ENCODE data around the gene PMM2.
"Not testable (repeated sequence)": the region's sequence is repeated elsewhere in the genome, so short reads cannot be mapped to it uniquely, and the experiment has no call there.

Gene PMM2

GRCh38 chr16:8826278-8826879 is 28.7 kb downstream of the PMM2 start:
- no peaks in the 10 kb centered on the region for H3K4me1 ChIP-seq (ENCODE audit: control insufficient read depth in 1 of 2, insufficient read depth in 1 of 2, low read depth in 1 of 2, low read length in 1 of 2)
- H3K27ac ChIP-seq = no peak overlapping the region
- H3K36me3 ChIP-seq = peaks cover 8% of the 10 kb centered on the region
- H3K9me3 ChIP-seq = no peaks in the 10 kb centered on the region
- H3K4me3 ChIP-seq (ENCODE audit: low read depth in 1 of 2, low read length in 1 of 2) = no peak overlapping the region
- H3K27me3 ChIP-seq = no peaks in the 10 kb centered on the region
- TF ChIP-seq CTCF (IDR thresholded peaks at IDR 0.05) = no peak

GRCh38 chr16:8828541-8829165 is 31.0 kb downstream of the PMM2 start:
- Histone ChIP-seq H3K9me3 (no peaks in the 10 kb centered on the region), H3K4me3 (ENCODE audit: low read depth in 1 of 2, low read length in 1 of 2) (no peak overlapping the region), H3K27me3 (no peaks in the 10 kb centered on the region), H3K4me1 (ENCODE audit: control insufficient read depth in 1 of 2, insufficient read depth in 1 of 2, low read depth in 1 of 2, low read length in 1 of 2) (peaks cover 11 to 15% of the 10 kb centered on the region in 2 experiments), H3K36me3 (peaks cover 8% of the 10 kb centered on the region), H3K27ac (no peak overlapping the region)
- no peak for TF ChIP-seq CTCF (IDR thresholded peaks at IDR 0.05)

- peaks cover 17 to 30% of the 10 kb centered on the region in 2 experiments for H3K4me1 ChIP-seq (ENCODE audit: control insufficient read depth in 1 of 2, insufficient read depth in 1 of 2, low read depth in 1 of 2, low read length in 1 of 2)
- no peak overlapping the region for H3K4me3 ChIP-seq (ENCODE audit: low read depth in 1 of 2, low read length in 1 of 2)
- no peaks in the 10 kb centered on the region for H3K27me3 ChIP-seq
- no peaks in the 10 kb centered on the region for H3K9me3 ChIP-seq
- peaks cover 8% of the 10 kb centered on the region for H3K36me3 ChIP-seq
- H3K27ac ChIP-seq = no peak overlapping the region
- TF ChIP-seq CTCF (IDR thresholded peaks at IDR 0.05) = no peak
Observed at GRCh38 chr16:8831450-8831849, 33.8 kb downstream of the PMM2 start.

GRCh38 chr16:8831871-8832716 is 34.5 kb downstream of the PMM2 start:
- Histone ChIP-seq H3K4me3 (ENCODE audit: low read depth in 1 of 2, low read length in 1 of 2) (no peak overlapping the region), H3K9me3 (no peaks in the 10 kb centered on the region), H3K4me1 (ENCODE audit: control insufficient read depth in 1 of 2, insufficient read depth in 1 of 2, low read depth in 1 of 2, low read length in 1 of 2) (peaks cover 17 to 30% of the 10 kb centered on the region in 2 experiments), H3K27ac (peak overlapping the region; percentile 71), H3K27me3 (no peaks in the 10 kb centered on the region), H3K36me3 (peaks cover 8% of the 10 kb centered on the region)
- no peak for TF ChIP-seq CTCF (IDR thresholded peaks at IDR 0.05)

GRCh38 chr16:8832717-8833105 is 35.1 kb downstream of the PMM2 start:
- H3K4me3 ChIP-seq (ENCODE audit: low read depth in 1 of 2, low read length in 1 of 2) = no peak overlapping the region
- no peak for TF ChIP-seq CTCF (IDR thresholded peaks at IDR 0.05)
- peak overlapping the region; percentile 71 for H3K27ac ChIP-seq
- H3K36me3 ChIP-seq = peaks cover 8% of the 10 kb centered on the region
- H3K27me3 ChIP-seq = no peaks in the 10 kb centered on the region
- peaks cover 17 to 30% of the 10 kb centered on the region in 2 experiments for H3K4me1 ChIP-seq (ENCODE audit: control insufficient read depth in 1 of 2, insufficient read depth in 1 of 2, low read depth in 1 of 2, low read length in 1 of 2)
- H3K9me3 ChIP-seq = no peaks in the 10 kb centered on the region

GRCh38 chr16:8836797-8837196 is 39.2 kb downstream of the PMM2 start:
- not testable (repeated sequence) for H3K9me3 ChIP-seq; H3K27me3 ChIP-seq; H3K27ac ChIP-seq; H3K4me3 ChIP-seq (ENCODE audit: low read depth in 1 of 2, low read length in 1 of 2); H3K36me3 ChIP-seq
- H3K4me1 ChIP-seq (ENCODE audit: control insufficient read depth in 1 of 2, insufficient read depth in 1 of 2, low read depth in 1 of 2, low read length in 1 of 2) = peaks cover 23 to 34% of the 10 kb centered on the region in 2 experiments

GRCh38 chr16:8837594-8837993 is 40.0 kb downstream of the PMM2 start:
- not testable (repeated sequence) for H3K9me3 ChIP-seq; H3K27me3 ChIP-seq; H3K4me3 ChIP-seq (ENCODE audit: low read depth in 1 of 2, low read length in 1 of 2); H3K36me3 ChIP-seq; H3K27ac ChIP-seq
- peaks cover 23 to 34% of the 10 kb centered on the region in 2 experiments for H3K4me1 ChIP-seq (ENCODE audit: control insufficient read depth in 1 of 2, insufficient read depth in 1 of 2, low read depth in 1 of 2, low read length in 1 of 2)

- Histone ChIP-seq H3K27ac (peak overlapping the region; percentile 73), H3K4me1 (ENCODE audit: control insufficient read depth in 1 of 2, insufficient read depth in 1 of 2, low read depth in 1 of 2, low read length in 1 of 2) (peaks cover 18 to 21% of the 10 kb centered on the region in 2 experiments), H3K4me3 (ENCODE audit: low read depth in 1 of 2, low read length in 1 of 2) (peak overlapping the region; percentile 21 to 31)
- H3K36me3 ChIP-seq, H3K27me3 ChIP-seq, H3K9me3 ChIP-seq: not testable (repeated sequence)
Observed at GRCh38 chr16:8842016-8842415, 44.4 kb downstream of the PMM2 start.

Data from neutrophil (primary cell).